Dendritic cell treated with granulocyte-macrophage colony-stimulating factor and Interleukin-4, amounts not matched to agents 40 ng/mL and 50 ng/mL, for 4 days (primary cell): ENCODE results near the gene PTPRN2.

Experiments
- H3K27ac Mint-ChIP-seq: one replicate; pipeline ENCODE4 v1.8.0; 2022; ENCODE audit warnings: mild to moderate bottlenecking, mixed read lengths
- H3K27me3 Mint-ChIP-seq: one replicate; pipeline ENCODE4 v1.8.0; 2022; ENCODE audit warnings: mild to moderate bottlenecking, mixed read lengths
- H3K36me3 Mint-ChIP-seq: one replicate; pipeline ENCODE4 v1.8.0; 2022; ENCODE audit warnings: low read depth, mixed read lengths
- H3K4me1 Mint-ChIP-seq: one replicate; pipeline ENCODE4 v1.8.0; 2022; ENCODE audit warnings: low read depth, mixed read lengths
- H3K4me3 Mint-ChIP-seq: one replicate; pipeline ENCODE4 v1.8.0; 2022; ENCODE audit warnings: mild to moderate bottlenecking, moderate library complexity, mixed read lengths
- H3K9me3 Mint-ChIP-seq: one replicate; pipeline ENCODE4 v1.8.0; 2022; ENCODE audit warnings: mixed read lengths
- intact Hi-C: fragments of 100-400 bp; cut with micrococcal nuclease; formaldehyde crosslinking; loops from one replicate; pipeline ENCODE4 v1.15.0; 2022

Gene PTPRN2

DNA sequence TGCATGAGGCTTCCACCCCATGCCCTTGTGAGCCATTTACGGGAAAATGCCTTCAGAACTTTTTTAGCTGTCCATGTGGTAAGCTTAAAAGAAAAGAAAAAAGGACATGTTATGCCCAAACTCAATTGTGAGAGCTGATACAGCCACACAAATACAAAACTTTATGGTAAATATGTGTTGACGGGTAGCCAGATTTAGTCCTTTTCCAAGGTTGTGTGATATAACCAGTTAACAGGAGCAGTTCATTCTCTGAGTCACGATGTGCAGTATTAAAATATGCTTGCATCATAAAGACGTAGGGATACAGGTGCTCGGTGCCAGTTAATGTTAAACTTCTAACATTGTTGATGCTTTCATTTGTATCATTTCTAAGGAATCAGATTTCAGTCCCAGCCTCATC is 900.5 kb downstream of the PTPRN2 start:
- no peaks in the 10 kb centered on the region for H3K9me3 Mint-ChIP-seq
- no peak overlapping the region for H3K4me3 Mint-ChIP-seq
- H3K4me1 Mint-ChIP-seq = peaks cover 10% of the 10 kb centered on the region
- no peaks in the 10 kb centered on the region for H3K36me3 Mint-ChIP-seq
- intact Hi-C loops = no loop called here
- peaks cover 84% of the 10 kb centered on the region for H3K27me3 Mint-ChIP-seq
- no peak overlapping the region for H3K27ac Mint-ChIP-seq

DNA sequence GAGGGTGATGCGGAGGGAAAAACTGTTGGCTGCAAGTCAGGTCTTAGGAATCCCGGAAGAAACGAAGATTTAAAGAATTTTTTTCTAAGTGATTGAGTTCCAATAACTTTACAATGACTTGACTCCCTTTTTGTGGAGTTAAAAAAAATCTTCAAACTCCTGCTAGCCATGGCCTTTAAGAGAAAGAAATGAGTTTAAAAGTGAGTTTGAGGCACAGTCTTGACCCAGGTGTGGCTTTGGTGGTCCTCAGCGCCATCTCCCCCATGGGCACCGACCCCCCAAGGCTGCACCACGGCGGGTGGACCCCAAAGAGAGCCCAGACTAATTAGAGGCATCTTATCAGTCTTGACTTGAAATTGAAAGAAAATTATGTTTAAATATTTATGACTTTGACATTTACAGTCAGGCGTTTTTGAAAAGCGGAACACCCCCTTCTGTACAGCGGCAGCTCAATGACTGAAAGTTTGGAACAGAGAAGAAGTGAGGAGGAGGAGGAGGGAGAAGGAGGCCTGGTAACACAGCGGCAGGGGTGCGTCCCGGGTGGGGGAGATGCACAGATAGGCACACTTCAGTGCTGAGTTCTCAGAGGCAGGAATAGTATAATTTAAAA is 901.2 kb downstream of the PTPRN2 start:
- no peaks in the 10 kb centered on the region for H3K36me3 Mint-ChIP-seq
- H3K9me3 Mint-ChIP-seq = no peaks in the 10 kb centered on the region
- intact Hi-C loops = no loop called here
- no peak overlapping the region for H3K4me3 Mint-ChIP-seq
- H3K27me3 Mint-ChIP-seq = peaks cover 85% of the 10 kb centered on the region
- H3K4me1 Mint-ChIP-seq = peaks cover 10% of the 10 kb centered on the region
- H3K27ac Mint-ChIP-seq = no peak overlapping the region

DNA sequence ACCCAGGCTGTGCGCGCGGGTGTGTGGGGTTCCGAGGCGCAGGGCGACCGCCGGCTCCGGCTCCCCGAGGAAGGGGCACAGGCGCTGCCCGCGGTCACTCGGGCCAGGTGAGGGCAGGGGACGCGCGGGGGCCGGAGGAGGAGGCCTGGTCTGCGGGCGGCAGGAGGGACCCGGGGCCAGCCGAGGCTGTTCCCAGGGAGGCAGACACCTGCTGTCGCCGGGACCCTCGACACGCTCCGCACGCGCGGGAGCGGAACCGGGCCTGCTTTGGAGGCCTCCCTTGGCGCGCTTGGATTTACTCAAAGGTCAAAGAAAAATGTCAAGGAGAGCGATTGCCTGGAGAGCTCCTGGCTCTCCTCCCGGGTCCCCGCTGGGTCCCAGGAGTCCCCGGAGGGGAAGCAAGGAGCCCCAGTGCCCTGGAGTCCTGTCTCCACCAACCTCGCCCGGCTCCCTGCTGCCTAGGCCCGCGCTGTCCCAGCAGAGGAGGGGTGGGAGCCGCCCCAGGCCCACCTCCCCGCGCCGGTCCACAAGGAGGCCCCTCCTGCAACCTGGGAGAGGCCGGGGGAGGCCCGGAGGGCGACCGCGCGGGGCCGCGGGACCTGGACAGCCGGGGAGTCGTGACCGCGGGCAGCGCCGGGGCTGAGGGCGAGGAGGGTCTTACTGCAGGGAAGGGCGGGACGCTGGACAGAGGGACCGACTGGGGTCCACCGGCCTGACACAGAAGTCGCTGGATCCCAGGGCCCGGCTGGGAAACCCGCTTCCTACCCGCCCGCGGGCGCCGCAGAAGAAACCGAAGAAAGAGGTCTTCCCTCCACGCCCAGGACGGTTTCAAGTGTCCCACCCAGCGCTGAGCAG is 902.0 kb downstream of the PTPRN2 start:
- Mint-ChIP-seq H3K9me3 (no peaks in the 10 kb centered on the region), H3K4me3 (no peak overlapping the region), H3K4me1 (peaks cover 10% of the 10 kb centered on the region), H3K36me3 (no peaks in the 10 kb centered on the region), H3K27ac (no peak overlapping the region), H3K27me3 (peaks cover 88% of the 10 kb centered on the region)
- intact Hi-C loops = no loop called here

DNA sequence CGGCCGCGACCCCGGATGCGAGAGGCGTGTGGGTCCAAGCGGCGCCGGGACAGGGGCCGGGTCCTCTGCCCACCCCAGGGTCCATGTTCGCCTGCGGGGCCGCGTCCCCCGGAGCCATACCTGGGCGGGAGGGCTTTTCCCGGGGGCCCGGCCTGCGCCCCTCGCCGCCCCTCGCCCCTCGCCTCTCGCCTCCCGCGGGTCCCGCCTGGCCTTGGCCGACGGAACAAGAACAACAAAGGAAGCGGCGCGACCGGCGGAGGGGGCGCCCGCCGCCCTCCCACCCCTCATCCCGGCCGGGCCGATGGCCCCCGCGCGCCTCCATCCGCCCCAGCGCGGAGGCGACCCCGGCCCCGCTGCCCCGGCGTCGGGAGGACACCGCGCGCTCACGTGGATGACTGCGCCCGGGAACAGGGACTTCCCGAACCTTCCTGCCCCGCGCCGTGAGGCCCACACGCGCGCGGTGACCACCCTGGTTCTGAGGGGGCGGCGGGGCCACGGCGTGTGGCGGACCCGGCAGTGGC is 902.7 kb downstream of the PTPRN2 start:
- Mint-ChIP-seq H3K4me3 (no peak overlapping the region), H3K36me3 (no peaks in the 10 kb centered on the region), H3K4me1 (peaks cover 10% of the 10 kb centered on the region), H3K27ac (no peak overlapping the region), H3K9me3 (no peaks in the 10 kb centered on the region), H3K27me3 (peaks cover 91% of the 10 kb centered on the region)
- intact Hi-C loops = no loop called here

DNA sequence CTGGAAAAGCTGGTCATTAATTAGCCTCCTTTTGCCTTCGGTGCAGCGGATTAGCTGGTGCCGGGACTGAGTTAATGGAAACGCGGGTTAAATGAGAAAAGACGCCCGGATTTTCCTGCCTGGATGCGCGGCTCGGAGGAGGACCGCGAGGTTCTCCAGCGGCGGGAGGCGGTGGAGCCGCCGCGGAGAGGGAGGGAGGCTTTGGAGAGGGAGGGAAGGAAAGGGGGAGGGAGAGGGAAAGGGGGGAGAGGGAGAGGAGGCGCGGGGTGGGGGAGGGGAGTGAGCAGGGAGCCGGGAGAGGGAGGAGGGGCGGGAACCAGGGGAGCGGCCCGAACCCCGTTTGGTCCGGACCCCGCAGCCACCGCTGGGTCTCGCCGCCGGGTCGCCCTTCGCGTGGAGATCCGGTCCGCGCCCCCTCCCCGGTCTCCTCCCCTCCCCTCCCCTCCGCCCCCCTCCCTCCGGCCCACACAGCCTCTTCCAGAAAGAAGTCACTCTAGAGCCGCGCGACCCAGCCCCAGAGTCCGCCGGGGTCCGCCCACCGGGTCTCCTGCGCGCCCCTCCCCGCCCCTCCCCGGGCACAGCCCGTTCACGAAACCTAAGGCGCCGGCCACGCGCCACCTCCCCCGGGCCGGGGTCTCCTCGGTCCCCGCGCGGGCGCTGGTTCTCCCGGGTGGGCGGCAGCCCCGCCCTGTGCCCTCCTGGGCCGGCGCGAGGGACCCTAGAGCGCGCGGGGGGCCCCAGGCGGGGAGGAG is 903.3 kb downstream of the PTPRN2 start:
- Mint-ChIP-seq H3K27me3 (peaks cover 91% of the 10 kb centered on the region), H3K27ac (no peak overlapping the region), H3K9me3 (no peaks in the 10 kb centered on the region), H3K4me3 (no peak overlapping the region), H3K4me1 (peaks cover 10% of the 10 kb centered on the region), H3K36me3 (no peaks in the 10 kb centered on the region)
- intact Hi-C loops = no loop called here

DNA sequence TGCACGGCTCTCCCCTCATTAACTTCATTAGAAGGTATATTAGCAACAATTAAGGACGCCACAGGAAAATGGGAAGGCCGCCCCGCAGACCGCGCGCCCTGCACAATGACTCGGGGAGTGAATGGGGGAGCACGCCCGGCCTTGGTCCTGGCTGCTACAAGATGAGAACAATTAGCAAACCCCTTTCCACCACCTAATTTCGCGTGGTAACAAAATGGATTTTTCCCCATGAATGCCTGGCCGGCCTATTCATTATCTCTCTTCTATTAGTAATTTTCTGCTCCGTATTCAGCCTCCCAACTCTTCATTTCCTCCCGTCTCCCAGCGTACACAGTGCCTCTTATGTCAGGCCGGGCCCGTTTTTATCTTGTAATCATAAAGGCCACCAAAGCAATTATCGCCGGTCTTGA is 903.9 kb downstream of the PTPRN2 start:
- Mint-ChIP-seq H3K27ac (no peak overlapping the region), H3K4me3 (no peak overlapping the region), H3K36me3 (no peaks in the 10 kb centered on the region), H3K4me1 (peaks cover 10% of the 10 kb centered on the region), H3K9me3 (no peaks in the 10 kb centered on the region), H3K27me3 (peaks cover 87% of the 10 kb centered on the region)
- intact Hi-C loops = no loop called here

DNA sequence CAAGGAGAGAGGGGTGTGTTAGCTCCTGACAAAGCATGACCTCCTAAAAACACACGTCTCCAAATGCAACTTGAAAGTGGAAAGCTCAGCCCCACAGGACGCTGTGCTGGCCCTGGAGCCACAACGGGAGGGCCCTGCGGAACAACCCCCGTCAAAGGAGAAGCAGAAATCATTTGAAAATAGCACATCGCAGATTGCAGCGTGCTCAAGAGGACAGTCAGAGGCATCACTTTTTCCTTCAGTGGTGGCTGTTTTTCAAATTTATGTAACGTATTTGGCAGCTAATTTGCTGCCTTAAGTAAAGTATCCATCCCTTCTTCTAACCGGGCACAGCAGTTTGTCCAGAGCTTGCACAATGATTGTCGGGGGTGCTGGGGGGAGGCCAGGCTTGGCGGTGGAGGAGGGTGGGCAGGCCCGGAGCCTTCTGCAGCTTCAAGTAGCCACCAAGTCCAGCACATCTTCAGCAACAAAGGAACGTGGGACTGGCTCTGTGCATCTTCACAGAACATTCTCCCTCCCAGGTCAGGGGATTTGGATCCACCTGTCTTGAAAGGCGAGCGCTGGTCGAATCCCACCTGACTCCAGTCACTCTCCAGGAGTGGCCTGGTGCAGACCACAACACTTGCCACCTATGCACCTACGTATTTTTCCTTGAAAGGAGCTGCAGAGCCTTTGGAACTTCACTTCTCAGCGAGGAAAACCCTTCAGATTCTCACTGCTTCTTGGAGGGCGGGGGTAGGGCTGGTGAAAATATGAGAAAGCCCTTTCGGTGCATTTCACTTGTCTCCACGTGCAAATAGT is 904.5 kb downstream of the PTPRN2 start:
- Mint-ChIP-seq H3K4me3 (no peak overlapping the region), H3K9me3 (no peaks in the 10 kb centered on the region), H3K27ac (no peak overlapping the region), H3K27me3 (peaks cover 87% of the 10 kb centered on the region), H3K36me3 (no peaks in the 10 kb centered on the region), H3K4me1 (peaks cover 10% of the 10 kb centered on the region)
- intact Hi-C loops = no loop called here

DNA sequence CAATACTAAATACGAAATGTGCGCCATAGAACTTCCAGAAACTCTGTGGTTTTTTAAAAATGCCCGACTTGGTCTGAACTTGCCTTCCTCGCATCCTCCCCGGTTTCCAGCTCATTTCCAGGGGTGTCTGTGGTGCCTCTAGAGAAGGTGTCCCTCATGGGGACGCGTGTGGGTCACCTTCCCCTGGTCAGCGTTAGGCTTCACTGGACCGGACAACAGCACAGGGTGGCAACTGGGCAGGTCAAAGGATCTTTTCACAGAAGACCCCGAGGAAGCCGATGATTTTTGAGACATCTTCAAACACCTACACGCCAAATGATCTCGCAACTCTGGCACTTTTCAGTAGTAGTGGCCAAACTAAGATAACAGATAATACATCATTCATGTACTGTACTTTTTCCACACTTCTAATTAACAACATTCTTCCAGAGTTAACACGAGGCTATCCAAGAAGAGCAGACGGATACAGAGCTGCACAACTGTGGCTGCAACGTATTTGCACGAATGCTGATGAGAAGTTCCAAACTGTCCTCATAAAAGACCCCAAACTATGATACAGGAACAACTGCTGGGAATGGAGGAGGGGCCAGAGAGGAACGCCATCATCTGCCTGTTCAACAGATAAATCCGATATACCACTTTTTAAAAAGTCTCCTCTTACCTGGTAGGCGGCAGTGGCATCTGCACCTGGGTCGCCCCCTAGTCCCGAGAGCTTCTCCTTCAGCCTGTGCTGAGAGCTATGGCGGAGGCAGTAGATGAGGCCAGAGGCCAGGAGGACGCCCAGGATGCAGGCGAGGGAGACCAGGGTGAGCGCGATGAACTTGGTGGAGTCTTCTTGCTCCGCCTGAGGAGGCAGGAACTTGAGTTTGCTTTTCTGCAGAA is 905.3 kb downstream of the PTPRN2 start:
- Mint-ChIP-seq H3K9me3 (no peaks in the 10 kb centered on the region), H3K36me3 (no peaks in the 10 kb centered on the region), H3K4me1 (peaks cover 10% of the 10 kb centered on the region), H3K27me3 (peaks cover 86% of the 10 kb centered on the region), H3K27ac (no peak overlapping the region), H3K4me3 (no peak overlapping the region)
- intact Hi-C loops = no loop called here

DNA sequence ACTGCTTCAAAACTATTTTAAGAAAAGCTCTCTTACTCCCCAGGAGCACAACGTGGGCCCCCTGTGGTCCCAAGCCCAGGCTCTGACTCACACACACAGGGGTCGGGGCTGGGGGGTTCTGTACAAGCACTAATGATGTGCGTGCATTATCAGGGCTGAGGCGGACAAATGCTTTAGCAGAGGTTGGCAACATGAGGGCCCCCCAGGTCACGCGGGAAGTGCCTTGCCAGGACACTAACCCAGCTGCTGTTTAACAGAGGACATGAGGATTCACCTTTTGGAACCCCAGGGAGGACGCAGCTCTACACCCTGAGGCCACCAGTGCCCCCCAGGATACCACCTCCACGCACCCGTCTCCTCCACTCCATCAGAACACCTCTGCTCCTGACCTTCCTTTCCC is 908.0 kb downstream of the PTPRN2 start:
- intact Hi-C loops = no loop called here
- H3K36me3 Mint-ChIP-seq = no peaks in the 10 kb centered on the region
- no peak overlapping the region for H3K27ac Mint-ChIP-seq
- H3K9me3 Mint-ChIP-seq = no peaks in the 10 kb centered on the region
- peaks cover 5% of the 10 kb centered on the region for H3K4me1 Mint-ChIP-seq
- peaks cover 77% of the 10 kb centered on the region for H3K27me3 Mint-ChIP-seq
- H3K4me3 Mint-ChIP-seq = no peak overlapping the region

DNA sequence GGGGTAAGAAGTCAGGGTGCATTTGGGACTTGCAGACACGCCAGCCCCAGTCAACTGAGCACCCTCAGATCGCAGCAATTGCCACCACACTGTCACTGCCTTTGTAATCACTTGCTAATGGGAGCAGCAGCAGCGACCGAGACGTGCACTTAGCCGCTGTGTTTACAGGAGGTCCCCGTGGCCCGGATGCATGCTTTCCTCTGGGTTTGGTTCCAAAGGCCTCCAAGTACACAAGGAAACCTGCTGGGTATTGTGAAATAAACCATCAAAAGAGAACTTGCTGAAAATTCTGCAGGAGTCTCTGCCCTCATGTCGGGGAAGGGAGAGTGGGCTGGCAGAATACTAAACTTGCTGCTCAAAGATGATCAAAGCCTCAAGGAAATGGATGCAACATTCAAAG is 909.1 kb downstream of the PTPRN2 start:
- Mint-ChIP-seq H3K27ac (no peak overlapping the region), H3K9me3 (no peaks in the 10 kb centered on the region), H3K4me3 (no peak overlapping the region), H3K36me3 (no peaks in the 10 kb centered on the region), H3K27me3 (peaks cover 69% of the 10 kb centered on the region), H3K4me1 (no peaks in the 10 kb centered on the region)
- intact Hi-C loops = no loop called here

DNA sequence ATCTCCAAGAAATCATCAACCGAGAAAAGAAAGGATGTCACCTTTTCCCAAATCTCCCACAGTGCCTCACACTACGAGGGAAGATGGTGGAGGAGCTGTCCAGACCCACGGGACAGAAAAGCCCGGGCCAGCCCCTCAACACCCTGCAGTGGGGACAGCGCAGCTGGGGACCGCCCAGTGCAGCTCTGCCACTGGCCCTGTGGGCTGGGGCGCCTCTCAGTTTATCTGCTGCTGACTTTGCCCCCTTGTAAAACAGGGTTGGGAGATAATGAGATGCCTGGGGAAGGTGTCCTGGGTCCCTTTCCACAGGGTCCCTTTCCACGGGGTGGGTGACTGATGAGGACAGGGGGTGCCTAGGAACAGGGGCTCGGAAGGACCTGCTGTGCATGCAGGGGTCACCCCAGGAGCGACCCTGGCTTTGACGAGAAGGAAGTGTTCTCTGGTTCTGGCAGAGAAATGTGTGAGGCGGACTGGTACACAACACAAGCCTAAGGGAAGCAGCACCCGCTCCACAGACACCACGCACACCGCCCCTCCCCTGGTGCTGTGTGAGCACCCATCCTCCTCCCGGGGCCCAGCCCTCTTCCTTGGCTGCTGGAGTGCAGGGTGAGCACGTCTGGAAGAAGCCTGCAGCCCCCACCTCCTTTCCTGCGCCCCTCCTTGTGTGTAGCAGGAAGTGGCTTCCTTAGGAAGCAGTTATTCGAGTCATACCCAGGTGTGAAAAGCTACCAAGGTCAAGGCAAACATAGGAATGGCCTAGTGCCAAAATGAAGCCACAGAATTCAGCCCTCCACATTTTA is 911.0 kb downstream of the PTPRN2 start:
- intact Hi-C loops = no loop called here
- Mint-ChIP-seq H3K4me3 (no peak overlapping the region), H3K4me1 (no peaks in the 10 kb centered on the region), H3K9me3 (no peaks in the 10 kb centered on the region), H3K36me3 (no peaks in the 10 kb centered on the region), H3K27me3 (peaks cover 50% of the 10 kb centered on the region), H3K27ac (no peak overlapping the region)

DNA sequence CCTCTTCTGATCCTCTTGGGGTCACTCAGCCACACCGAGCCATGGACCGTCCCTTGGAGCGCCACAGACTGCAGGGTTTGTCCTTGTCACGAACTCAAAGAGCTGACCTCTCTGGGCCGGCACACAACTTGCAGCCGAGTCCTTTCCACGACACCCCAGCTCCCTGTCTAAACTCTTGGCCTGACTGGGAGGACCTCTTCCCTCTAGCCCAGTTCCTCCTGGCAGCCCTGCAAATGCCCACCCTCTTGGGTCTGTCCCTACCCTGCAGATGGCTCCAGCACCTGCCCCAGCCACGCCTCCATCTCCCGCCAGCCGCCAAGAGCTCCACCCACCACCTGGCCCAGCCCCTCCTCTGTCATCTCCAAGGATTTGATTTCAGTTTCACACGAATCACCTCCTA is 911.6 kb downstream of the PTPRN2 start:
- no peak overlapping the region for H3K4me3 Mint-ChIP-seq
- peaks cover 44% of the 10 kb centered on the region for H3K27me3 Mint-ChIP-seq
- no peaks in the 10 kb centered on the region for H3K9me3 Mint-ChIP-seq
- H3K36me3 Mint-ChIP-seq = no peaks in the 10 kb centered on the region
- H3K4me1 Mint-ChIP-seq = no peaks in the 10 kb centered on the region
- no peak overlapping the region for H3K27ac Mint-ChIP-seq
- intact Hi-C loops = no loop called here
